Fibroblast of pulmonary artery (primary cell): Measurements from ENCODE around the gene RAB3C.

ENCODE experiments used
- DNase-seq: peaks from one replicate; pipeline ENCODE4 v3.0.0-alpha.2; 2010; ENCODE audit warnings: low read depth
- H3K4me3 ChIP-seq: replicated peaks from 2 replicates; pipeline ENCODE4 v1.5.1; 2011; ENCODE audit warnings: low read depth, mild to moderate bottlenecking, control low read depth, low read length, moderate library complexity
- CTCF ChIP-seq: IDR thresholded peaks from 2 replicates; pipeline ENCODE4 v1.5.1; 2011; ENCODE audit warnings: mild to moderate bottlenecking, control low read depth, low read length, inconsistent platforms; ENCODE audit errors: missing control alignments

RAB3C gene

GRCh38 chr5:58617241-58617640 is 34.4 kb downstream of the RAB3C start:
- no peak for DNase-seq
- TF ChIP-seq CTCF: no peak
- no peak overlapping the region for H3K4me3 ChIP-seq

- TF ChIP-seq CTCF: no peak
- no peak for DNase-seq
- H3K4me3 ChIP-seq: no peak overlapping the region
Measured at GRCh38 chr5:58620336-58620735, 37.5 kb downstream of the RAB3C start.

- H3K4me3 ChIP-seq: no peak overlapping the region
- TF ChIP-seq CTCF: no peak
- DNase-seq: no peak
Measured at GRCh38 chr5:58622936-58623871, 40.3 kb downstream of the RAB3C start.

GRCh38 chr5:58628626-58629025 is 45.8 kb downstream of the RAB3C start:
- DNase-seq: no peak
- no peak for TF ChIP-seq CTCF
- H3K4me3 ChIP-seq: no peak overlapping the region

GRCh38 chr5:58629271-58630159 is 46.6 kb downstream of the RAB3C start:
- DNase-seq: no peak
- no peak overlapping the region for H3K4me3 ChIP-seq
- no peak for TF ChIP-seq CTCF

GRCh38 chr5:58631895-58632294 is 49.0 kb downstream of the RAB3C start:
- no peak for DNase-seq
- no peak for TF ChIP-seq CTCF

More at GRCh38 chr5:58631895-58632294, 49.0 kb downstream of the RAB3C start:
- H3K4me3 ChIP-seq: no peak overlapping the region
